Thyroid gland (tissue), 4 donors: ENCODE measurements around the gene HCFC1R1. TPM values are rescaled to one million over a fixed set of nuclear protein-coding genes. Genes with fewer than 3 reads are reported as not detected.
"Not testable (repeated sequence)": the region's sequence is repeated elsewhere in the genome, so short reads cannot be mapped to it uniquely, and the experiment has no call there.

Source experiments
- DNase-seq, 2 donors: peaks; one replicate each; pipeline ENCODE4 v3.0.0-alpha.2; 2019
- H3K27ac ChIP-seq, 3 donors: fragments of 200-600 bp; sonication (generic); 1 replicate in 2 of 3; 2 replicates in 1 of 3; pipeline ENCODE4 v1.5.1; 2016 to 2019; ENCODE audit warnings: mild to moderate bottlenecking in 1 of 3, moderate library complexity in 1 of 3
- H3K27me3 ChIP-seq: fragments of 200-600 bp; sonication (generic); one replicate; pipeline ENCODE4 v1.5.1; 2019
- H3K36me3 ChIP-seq, 2 donors: fragments of 200-600 bp; sonication (generic); one replicate each; pipeline ENCODE4 v1.5.1; 2016 to 2019
- H3K4me1 ChIP-seq, 2 donors: fragments of 200-600 bp; sonication (generic); one replicate each; pipeline ENCODE4 v1.5.1; 2017 to 2019
- H3K4me3 ChIP-seq, 3 donors: fragments of 200-600 bp; sonication (generic); replicated peaks in 1 of 3; 1 replicate in 2 of 3; 2 replicates in 1 of 3; pipeline ENCODE4 v1.5.1; 2016; ENCODE audit warnings: mild to moderate bottlenecking in 1 of 3
- H3K9me3 ChIP-seq: fragments of 200-600 bp; sonication (generic); one replicate; pipeline ENCODE4 v1.5.1; 2017
- POLR2A ChIP-seq, 2 donors: fragments of 450-650 bp; IDR thresholded peaks; one replicate each; pipeline ENCODE4 v1.6.1; 2017; ENCODE audit warnings: antibody characterized with exemption in 2 of 2, mild to moderate bottlenecking in 2 of 2, moderate library complexity in 1 of 2
- WGBS, 2 donors: methylation state at CpG; one replicate each; pipeline ENCODE4 v1.1.5; 2017; 5-methylcytosine and 5-hydroxymethylcytosine counted together
- intact Hi-C: fragments of 100-400 bp; cut with DNase I; formaldehyde crosslinking; loops from one replicate; pipeline ENCODE4 v1.15.1; 2023
- total RNA-seq, 4 donors: library from RNA; depleted of rRNA; stranded (reverse); fragments of >200 nt; gene quantifications; one replicate each; pipeline ENCODE4 v1.2.3, GENCODE V29; 2016
- TF ChIP-seq, protein P1 (sequence below), 6 experiments: fragments of 200-600 bp in 3 of 6; fragments of 450-650 bp in 3 of 6; sonication (generic) in 3 of 6; IDR thresholded peaks; one replicate each; pipeline ENCODE4 v1.5.1; 2016 to 2019; ENCODE audit warnings: antibody characterized with exemption in 6 of 6, mild to moderate bottlenecking in 2 of 6, inconsistent platforms in 1 of 6, moderate library complexity in 1 of 6

HCFC1R1 gene
- total RNA-seq, 4 donors from 2014 or later, result 10.1 to 51.7 (median 29.7) TPM

DNA sequence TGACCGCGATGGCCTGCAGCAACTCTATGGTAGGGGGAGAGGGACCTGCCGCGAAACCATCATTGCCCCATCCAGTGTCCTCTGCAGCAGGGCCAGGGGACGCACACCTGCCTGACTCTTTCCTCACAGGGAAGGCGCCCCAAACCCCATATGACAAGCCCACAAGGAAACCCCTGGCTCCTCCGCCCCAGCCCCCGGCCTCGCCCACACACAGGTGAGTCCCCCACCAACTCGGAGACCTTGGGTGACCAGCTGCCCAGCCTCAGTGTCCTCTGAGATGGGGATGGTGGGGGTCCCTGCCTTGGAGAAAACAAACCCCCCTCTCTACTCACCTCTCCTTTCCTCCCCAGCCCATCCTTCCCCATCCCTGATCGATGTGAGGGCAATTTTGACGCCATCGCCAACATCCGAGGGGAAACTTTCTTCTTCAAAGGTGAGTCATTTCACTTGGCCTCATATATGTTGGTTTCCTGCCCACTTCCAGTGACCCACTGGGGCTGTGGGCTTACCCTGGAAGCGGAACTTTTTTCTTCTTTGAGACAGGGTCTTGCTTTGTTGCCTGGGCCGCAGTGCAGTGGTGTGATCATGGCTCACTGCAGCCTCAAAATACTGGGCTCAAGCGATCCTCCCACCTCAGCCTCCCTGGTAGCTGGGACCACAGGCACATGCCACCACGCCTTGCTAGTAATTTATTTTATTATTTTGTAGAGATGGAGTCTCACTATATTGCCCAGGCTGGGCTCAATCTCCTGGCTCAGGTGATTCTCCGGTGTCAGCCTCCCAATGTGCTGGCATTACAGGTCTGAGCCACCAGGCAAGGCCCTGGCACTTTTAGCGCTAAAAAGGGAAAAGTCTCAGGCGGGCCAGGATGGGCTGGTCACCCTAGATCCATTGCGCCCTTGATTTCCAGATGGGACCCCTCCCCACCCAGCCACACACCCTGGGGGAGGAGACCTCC lies 33.7 kb upstream of the HCFC1R1 start:
- Histone ChIP-seq H3K4me3 (no peak overlapping the region), H3K36me3 (no peaks in the 10 kb centered on the region), H3K27me3 (no peaks in the 10 kb centered on the region), H3K27ac (no peak overlapping the region), H3K9me3 (no peaks in the 10 kb centered on the region), H3K4me1 (peaks cover 14 to 19% of the 10 kb centered on the region in 2 donors)
- DNase-seq, result no peak
- WGBS, 2 donors, result 90 to 94% methylated on average over 13 to 19 of the region's 22 CpGs
- intact Hi-C loops, result no loop called here
- TF ChIP-seq POLR2A (IDR thresholded peaks at IDR 0.05), result no peak
- TF ChIP-seq, protein P1, sequence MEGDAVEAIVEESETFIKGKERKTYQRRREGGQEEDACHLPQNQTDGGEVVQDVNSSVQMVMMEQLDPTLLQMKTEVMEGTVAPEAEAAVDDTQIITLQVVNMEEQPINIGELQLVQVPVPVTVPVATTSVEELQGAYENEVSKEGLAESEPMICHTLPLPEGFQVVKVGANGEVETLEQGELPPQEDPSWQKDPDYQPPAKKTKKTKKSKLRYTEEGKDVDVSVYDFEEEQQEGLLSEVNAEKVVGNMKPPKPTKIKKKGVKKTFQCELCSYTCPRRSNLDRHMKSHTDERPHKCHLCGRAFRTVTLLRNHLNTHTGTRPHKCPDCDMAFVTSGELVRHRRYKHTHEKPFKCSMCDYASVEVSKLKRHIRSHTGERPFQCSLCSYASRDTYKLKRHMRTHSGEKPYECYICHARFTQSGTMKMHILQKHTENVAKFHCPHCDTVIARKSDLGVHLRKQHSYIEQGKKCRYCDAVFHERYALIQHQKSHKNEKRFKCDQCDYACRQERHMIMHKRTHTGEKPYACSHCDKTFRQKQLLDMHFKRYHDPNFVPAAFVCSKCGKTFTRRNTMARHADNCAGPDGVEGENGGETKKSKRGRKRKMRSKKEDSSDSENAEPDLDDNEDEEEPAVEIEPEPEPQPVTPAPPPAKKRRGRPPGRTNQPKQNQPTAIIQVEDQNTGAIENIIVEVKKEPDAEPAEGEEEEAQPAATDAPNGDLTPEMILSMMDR (IDR thresholded peaks at IDR 0.05), result no peak

DNA sequence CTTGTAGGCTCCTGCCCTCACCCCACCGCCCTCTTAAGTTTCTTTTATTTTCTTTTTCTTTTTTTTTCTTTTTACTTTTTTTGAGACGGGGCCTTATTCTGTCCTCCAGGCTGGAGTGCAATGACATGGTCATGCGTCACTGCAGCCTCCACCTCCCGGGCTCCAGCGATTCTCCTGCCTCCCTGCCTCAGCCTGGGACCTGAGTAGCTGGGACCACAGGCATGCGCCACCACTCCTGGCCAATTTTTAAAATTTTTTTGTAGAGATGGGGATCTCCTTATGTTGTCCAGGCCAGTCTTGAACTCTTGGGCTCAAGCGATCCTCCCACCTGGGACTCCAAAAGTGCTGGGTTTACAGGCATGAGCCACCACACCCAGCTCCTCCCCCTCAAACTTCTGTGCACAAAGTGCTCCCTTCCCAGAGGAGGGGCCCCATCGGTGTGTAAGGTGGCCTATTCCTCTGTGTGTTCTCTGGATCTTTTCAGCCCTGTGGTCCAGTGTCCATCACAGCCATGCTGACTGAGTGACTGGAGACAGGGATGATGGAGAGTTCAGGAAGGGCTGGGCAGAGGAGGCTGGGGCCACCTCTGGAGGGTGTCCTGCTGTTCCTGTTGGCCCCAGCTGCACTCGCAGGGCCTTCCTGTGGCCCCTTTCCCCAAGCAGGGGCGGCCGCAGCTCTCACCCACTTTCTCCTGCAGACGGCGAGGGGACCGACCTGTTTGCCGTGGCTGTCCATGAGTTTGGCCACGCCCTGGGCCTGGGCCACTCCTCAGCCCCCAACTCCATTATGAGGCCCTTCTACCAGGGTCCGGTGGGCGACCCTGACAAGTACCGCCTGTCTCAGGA lies 32.8 kb upstream of the HCFC1R1 start:
- H3K36me3 ChIP-seq, result no peaks in the 10 kb centered on the region
- no peaks in the 10 kb centered on the region for H3K27me3 ChIP-seq
- H3K4me3 ChIP-seq, result no peak overlapping the region
- no peak overlapping the region for H3K27ac ChIP-seq
- peaks cover 14 to 19% of the 10 kb centered on the region in 2 donors for H3K4me1 ChIP-seq
- DNase-seq, result no peak
- 74 to 87% methylated on average over 7 to 19 of the region's 19 CpGs for WGBS, 2 donors
- H3K9me3 ChIP-seq, result no peaks in the 10 kb centered on the region
- TF ChIP-seq POLR2A (IDR thresholded peaks at IDR 0.05), result no peak
- TF ChIP-seq, protein P1 (IDR thresholded peaks at IDR 0.05), result no peak
- intact Hi-C loops, result no loop called here

DNA sequence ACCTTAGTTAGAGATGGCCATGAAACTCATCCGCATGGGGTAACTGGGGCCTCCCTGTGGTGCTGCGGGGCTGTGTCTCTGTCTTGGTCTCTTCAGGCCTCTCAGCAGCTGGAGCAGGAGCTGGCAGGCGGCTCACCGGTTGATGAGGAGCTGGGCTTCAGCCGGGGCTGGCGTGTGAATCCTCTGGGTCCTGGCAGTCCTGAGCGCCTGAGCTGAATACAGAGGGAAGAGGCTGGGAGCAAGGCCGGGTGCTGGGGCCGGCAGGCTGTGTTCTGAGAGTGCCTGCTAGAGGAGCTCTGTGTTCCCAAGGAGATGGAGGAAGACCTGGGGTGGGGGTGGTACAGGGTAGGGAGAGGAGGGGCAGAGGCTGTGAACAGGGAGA lies 32.0 kb upstream of the HCFC1R1 start:
- H3K36me3 ChIP-seq, intact Hi-C loops, DNase-seq, H3K9me3 ChIP-seq, H3K27me3 ChIP-seq, H3K4me3 ChIP-seq, H3K27ac ChIP-seq: not testable (repeated sequence)
- peaks cover 14 to 19% of the 10 kb centered on the region in 2 donors for H3K4me1 ChIP-seq
- WGBS, 2 donors, result 45 to 66% methylated on average over 2 to 9 of the region's 9 CpGs

DNA sequence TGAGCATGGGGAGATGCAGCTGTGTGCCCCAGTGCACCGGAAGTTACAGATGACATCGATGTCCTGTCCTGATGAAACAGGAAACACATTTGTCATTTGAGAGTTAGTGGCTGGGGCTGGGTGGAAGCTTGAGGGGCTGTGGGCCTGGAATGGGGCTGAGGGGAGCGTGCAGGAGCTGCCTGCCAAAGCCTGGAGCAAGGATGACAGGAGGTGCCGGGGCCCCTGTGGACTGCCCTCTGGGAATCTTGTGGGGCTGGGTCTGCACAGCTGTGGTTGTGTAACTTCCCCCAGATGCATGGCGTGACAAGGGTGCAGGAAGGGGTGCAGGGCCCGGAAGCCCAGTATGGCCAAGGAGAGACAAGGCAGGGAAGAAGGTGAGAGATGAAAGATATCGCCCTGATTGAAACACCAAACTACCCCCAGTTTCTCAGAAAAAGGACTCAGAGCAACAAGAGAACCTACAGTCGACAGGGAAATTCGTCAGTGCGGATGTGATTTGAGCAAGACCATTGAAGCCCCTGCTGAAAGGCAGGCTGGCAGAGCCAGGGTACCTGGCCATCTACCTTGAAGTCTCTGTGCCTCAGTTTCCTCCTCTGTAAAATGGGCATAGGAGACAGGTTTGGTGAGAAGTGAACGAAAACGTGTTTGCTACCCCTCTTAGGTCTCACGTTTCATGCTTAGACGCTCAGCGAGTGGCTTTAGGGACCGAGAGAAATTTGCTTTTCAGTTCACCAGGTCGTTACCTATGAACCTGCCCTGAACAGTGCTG lies 31.4 kb upstream of the HCFC1R1 start:
- TF ChIP-seq, protein P1 (IDR thresholded peaks at IDR 0.05), result no peak
- TF ChIP-seq POLR2A (IDR thresholded peaks at IDR 0.05), result no peak
- H3K36me3 ChIP-seq, result no peaks in the 10 kb centered on the region
- no peaks in the 10 kb centered on the region for H3K27me3 ChIP-seq
- WGBS, 2 donors, result 74 to 78% methylated on average over 17 of the region's 17 CpGs
- no peak overlapping the region for H3K27ac ChIP-seq
- H3K9me3 ChIP-seq, result no peaks in the 10 kb centered on the region
- H3K4me1 ChIP-seq, result peaks cover 14 to 17% of the 10 kb centered on the region in 2 donors
- intact Hi-C loops, result no loop called here
- no peak for DNase-seq
- H3K4me3 ChIP-seq, result no peak overlapping the region

DNA sequence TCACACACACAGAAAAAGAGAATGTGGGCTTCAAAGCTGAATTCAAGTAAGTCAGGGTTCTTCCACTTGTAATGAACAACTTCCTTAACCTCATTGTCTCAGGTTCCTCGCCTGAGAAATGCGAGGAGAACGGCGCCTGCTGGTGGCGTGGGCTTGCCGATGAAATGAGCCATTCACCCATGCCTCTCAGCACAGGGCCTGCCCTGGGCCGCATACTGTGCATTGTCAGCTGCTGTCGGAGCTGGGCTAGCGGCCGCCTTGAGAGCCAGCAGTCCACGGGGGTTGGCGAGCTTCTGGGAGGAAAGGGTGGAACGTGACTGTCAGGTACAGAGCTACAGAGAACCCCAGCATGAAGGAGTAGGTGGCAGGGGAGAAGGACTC lies 29.6 kb upstream of the HCFC1R1 start:
- 89 to 97% methylated on average over 5 to 6 of the region's 13 CpGs for WGBS, 2 donors
- H3K27ac ChIP-seq, H3K36me3 ChIP-seq, intact Hi-C loops, H3K9me3 ChIP-seq, H3K4me1 ChIP-seq, H3K4me3 ChIP-seq, H3K27me3 ChIP-seq, DNase-seq: not testable (repeated sequence)

DNA sequence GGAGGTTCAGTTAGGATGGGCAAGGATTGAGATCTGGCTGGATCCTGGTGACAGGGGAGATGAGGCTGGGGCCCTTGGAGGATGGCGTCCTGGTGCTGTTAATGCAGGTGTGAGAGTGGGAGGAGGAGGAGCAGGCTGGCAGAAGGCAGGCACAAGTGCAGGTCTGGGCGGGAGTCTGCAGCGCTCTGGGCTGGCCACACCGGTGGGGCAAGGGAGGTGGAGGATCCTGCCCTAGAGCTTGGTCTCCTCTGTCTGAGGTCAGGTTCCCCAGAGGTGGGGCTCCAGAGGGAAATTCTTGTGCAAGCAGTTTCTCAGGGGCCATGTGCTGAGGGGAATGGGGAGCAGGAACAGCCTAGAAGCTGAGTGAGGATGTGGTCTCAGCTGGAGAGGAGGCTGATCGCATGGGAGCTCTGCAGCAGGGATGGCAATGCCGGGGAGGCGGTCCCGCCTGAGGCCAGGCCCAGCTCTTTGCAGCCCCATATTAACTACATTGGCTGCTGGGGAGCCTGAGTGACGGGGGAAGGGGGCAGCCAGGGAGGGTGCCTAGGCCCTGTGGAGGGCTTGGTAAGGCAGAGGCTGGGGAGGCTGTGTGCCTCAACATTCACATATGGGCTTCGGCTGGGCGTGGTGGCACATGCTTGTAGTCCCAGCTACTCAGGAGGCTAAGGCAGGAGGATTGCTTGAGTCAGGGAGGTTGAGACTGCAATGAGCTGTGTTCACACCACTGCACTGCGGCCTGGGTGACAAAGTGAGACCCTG lies 29.0 kb upstream of the HCFC1R1 start:
- 88% methylated on average over 5 to 11 of the region's 12 CpGs for WGBS, 2 donors
- H3K4me3 ChIP-seq, H3K36me3 ChIP-seq, H3K9me3 ChIP-seq, H3K27me3 ChIP-seq, H3K4me1 ChIP-seq, DNase-seq, H3K27ac ChIP-seq, intact Hi-C loops: not testable (repeated sequence)
